ENCODE data around the gene PTGER1. TPM values are rescaled to one million over a fixed set of nuclear protein-coding genes. Genes with fewer than 3 reads are reported as not detected.

PTGER1 gene
- total RNA-seq, 1 donor from 2014 or later, result not detected

DNA sequence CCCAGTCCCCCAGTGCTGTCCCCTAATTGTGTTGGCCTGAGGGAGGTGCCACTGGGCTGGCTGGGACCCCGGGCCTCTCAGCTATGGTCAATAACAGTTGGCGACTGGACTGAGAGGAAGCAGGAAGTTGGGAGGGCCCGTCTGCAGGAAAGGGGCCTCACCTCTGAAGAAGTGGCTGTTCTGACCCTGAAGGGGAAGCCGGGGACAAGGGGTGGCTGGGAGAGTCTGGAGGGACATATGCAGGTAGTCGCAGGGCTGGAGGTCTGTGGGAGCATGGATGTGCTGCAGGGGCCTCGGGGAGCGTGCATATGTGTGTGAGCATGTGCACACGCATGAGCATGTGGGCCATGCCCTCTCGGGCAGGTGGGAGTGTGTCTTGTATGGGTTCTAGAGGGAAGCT lies 36.1 kb downstream of the PTGER1 start:
- Histone ChIP-seq H3K4me1 (peaks cover 34% of the 10 kb centered on the region), H3K27me3 (no peaks in the 10 kb centered on the region), H3K27ac (no peak overlapping the region), H3K36me3 (peaks cover 3 to 28% of the 10 kb centered on the region in 2 donors), H3K9me3 (no peaks in the 10 kb centered on the region), H3K4me3 (no peak overlapping the region)
- no peak for DNase-seq (ENCODE audit: extremely low spot score in 2 of 2)
- TF ChIP-seq CTCF (IDR thresholded peaks at IDR 0.05) (no peak), POLR2AphosphoS5 (IDR thresholded peaks at IDR 0.05; ENCODE audit: insufficient read depth in 1 of 2, low read depth in 1 of 2) (no peak), POLR2A (IDR thresholded peaks at IDR 0.05) (no peak)
- intact Hi-C loops (cut with DNase I), result loop anchor here (5.0 kb wide), 1 partner anchor 33 kb away; no protein-coding TSS in a partner anchor

DNA sequence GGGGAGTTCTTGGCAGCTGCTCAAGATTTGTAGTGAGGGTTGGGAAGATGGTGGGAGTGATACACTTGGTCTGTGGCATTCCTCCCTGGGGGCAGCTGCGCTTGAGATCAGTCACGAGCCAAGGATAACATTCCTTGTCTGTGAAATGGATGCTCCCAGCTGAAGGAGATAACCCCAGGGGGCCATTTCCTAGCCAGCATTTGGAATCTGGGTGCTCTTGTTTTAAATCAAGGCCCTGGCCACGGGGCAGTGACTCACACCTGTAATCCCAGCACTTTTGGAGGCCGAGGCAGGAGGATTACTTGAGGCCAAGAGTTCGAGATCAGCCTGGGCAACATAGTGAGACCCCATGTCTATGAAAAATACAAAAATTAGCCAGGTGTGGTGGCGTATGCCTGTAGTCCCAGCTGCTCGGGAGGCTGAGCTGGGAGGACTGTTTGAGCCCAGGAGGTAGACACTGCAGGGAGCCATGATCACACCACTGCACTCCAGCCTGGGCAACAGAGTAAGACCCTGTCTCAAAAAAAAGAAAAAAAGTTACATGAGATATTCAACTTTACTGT lies 37.5 kb downstream of the PTGER1 start:
- Histone ChIP-seq H3K9me3 (no peaks in the 10 kb centered on the region), H3K4me3 (no peak overlapping the region), H3K27me3 (no peaks in the 10 kb centered on the region), H3K4me1 (peaks cover 42% of the 10 kb centered on the region), H3K36me3 (peaks cover 0 to 14% of the 10 kb centered on the region in 2 donors), H3K27ac (no peak overlapping the region)
- intact Hi-C loops (cut with DNase I), result loop anchor here (5.0 kb wide), 1 partner anchor 35 kb away; no protein-coding TSS in a partner anchor
- DNase-seq (ENCODE audit: extremely low spot score in 2 of 2), result no peak
- no peak for TF ChIP-seq POLR2A (IDR thresholded peaks at IDR 0.05)
- no peak for TF ChIP-seq POLR2AphosphoS5 (IDR thresholded peaks at IDR 0.05; ENCODE audit: insufficient read depth in 1 of 2, low read depth in 1 of 2)
- no peak for TF ChIP-seq CTCF (IDR thresholded peaks at IDR 0.05)

DNA sequence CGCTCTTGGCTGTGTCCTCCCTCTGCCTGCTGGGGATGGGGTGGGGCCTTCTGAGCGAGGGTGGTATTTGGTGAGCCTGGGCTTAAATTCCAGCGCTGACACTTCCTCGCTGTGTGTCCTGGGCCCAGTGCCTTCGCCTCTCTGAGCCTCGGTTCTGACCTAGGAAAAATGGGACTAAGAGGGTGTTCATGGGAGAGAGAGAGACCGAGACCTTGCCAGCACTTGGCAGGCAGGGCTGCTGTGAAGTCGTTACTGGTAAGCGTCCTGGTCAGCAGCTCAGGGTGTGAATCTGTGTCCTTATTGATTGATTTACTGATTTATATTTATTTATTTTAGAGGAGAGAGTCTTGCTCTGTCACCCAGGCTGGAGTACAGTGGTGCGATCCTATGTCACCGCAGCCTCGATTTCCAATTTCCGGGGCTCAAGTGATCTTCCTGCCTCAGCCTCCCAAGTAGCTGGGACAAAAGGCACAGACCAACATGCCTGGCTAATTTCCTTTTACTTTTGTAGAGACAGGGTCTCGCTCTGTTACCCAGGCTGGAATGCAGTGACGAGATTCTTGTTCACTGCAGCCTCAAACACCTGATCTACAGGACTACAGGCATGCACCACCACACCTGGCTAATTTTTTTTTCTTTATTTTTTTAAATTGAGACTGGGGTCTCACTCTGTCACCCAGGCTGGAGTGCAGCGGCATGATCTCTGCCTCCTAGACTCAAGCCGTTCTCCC lies 39.7 kb downstream of the PTGER1 start:
- TF ChIP-seq POLR2AphosphoS5 (IDR thresholded peaks at IDR 0.05; ENCODE audit: insufficient read depth in 1 of 2, low read depth in 1 of 2) (no peak), POLR2A (IDR thresholded peaks at IDR 0.05) (no peak), CTCF (IDR thresholded peaks at IDR 0.05) (no peak)
- intact Hi-C loops (cut with DNase I), result loop anchor here (5.0 kb wide), 1 partner anchor 37 kb away; no protein-coding TSS in a partner anchor
- no peaks in the 10 kb centered on the region for H3K27me3 ChIP-seq
- peak overlapping the region; percentile 91 for H3K27ac ChIP-seq
- no peak for DNase-seq (ENCODE audit: extremely low spot score in 2 of 2)
- H3K4me1 ChIP-seq, result peaks cover 50% of the 10 kb centered on the region
- peak overlapping the region; percentile 85 to 96 for H3K4me3 ChIP-seq
- no peaks in the 10 kb centered on the region for H3K9me3 ChIP-seq
- H3K36me3 ChIP-seq, result no peaks in the 10 kb centered on the region

GRCh38 chr19:14434543-14435319 lies 40.4 kb downstream of the PTGER1 start:
- TF ChIP-seq CTCF (IDR thresholded peaks at IDR 0.05) (no peak), POLR2AphosphoS5 (IDR thresholded peaks at IDR 0.05; ENCODE audit: insufficient read depth in 1 of 2, low read depth in 1 of 2) (peak; percentile 11 to 72), POLR2A (IDR thresholded peaks at IDR 0.05) (no peak)
- peak overlapping the region; percentile 91 for H3K27ac ChIP-seq
- peaks cover 50% of the 10 kb centered on the region for H3K4me1 ChIP-seq
- peak in 1 of 2 donors; percentile 92 for DNase-seq (ENCODE audit: extremely low spot score in 2 of 2)
- intact Hi-C loops (cut with DNase I), result loop anchor here (5.0 kb wide), 1 partner anchor 38 kb away; no protein-coding TSS in a partner anchor
- H3K36me3 ChIP-seq, result no peaks in the 10 kb centered on the region
- peak overlapping the region; percentile 85 to 96 for H3K4me3 ChIP-seq
- no peaks in the 10 kb centered on the region for H3K27me3 ChIP-seq
- no peaks in the 10 kb centered on the region for H3K9me3 ChIP-seq

All from vagina (tissue), 2 donors.